Ovary (tissue), 9 donors: Measurements from ENCODE around the gene TENT4B. TPM values are rescaled to one million over a fixed set of nuclear protein-coding genes. Genes with fewer than 3 reads are reported as not detected.

Experiments
- DNase-seq, 5 donors: peaks; one replicate each; pipeline ENCODE4 v3.0.0-alpha.2; 2019 to 2020
- H3K27ac ChIP-seq, 2 donors: fragments of 200-600 bp; one replicate each; pipeline versions ENCODE4 v1.5.1 to v1.8.0; 2019 to 2022
- H3K27me3 ChIP-seq: fragments of 200-600 bp; one replicate; pipeline ENCODE4 v1.8.0; 2022
- H3K36me3 ChIP-seq: fragments of 200-600 bp; sonication (generic); one replicate; pipeline ENCODE4 v1.5.1; 2019
- H3K4me1 ChIP-seq: one replicate; pipeline ENCODE4 v1.8.1; 2013; ENCODE audit warnings: mild to moderate bottlenecking, moderate library complexity; ENCODE audit not compliant: insufficient read depth
- H3K4me3 ChIP-seq: fragments of 200-600 bp; sonication (generic); one replicate; pipeline ENCODE4 v1.5.1; 2017
- H3K9me3 ChIP-seq, 2 donors: fragments of 200-600 bp in 1 of 2; sonication (generic) in 1 of 2; one replicate each; pipeline versions ENCODE4 v1.5.1 to v1.8.1; 2013 to 2019; ENCODE audit warnings: mild to moderate bottlenecking in 1 of 2, moderate library complexity in 1 of 2
- EP300 ChIP-seq: sonication (generic); formaldehyde crosslinking; IDR thresholded peaks from one replicate; pipeline ENCODE4 v1.6.1; 2017; ENCODE audit warnings: antibody characterized with exemption
- POLR2A ChIP-seq: fragments of 450-650 bp; IDR thresholded peaks from one replicate; pipeline ENCODE4 v1.6.1; 2017; ENCODE audit warnings: antibody characterized with exemption, mild to moderate bottlenecking, moderate library complexity
- WGBS, 3 donors: extraction: QIAGEN DNeasy Blood & Tissue Kit in 1 of 3; methylation state at CpG; one replicate each; pipeline versions ENCODE4 v1.1.5 to v1.1.7; 2013 to 2017; 5-methylcytosine and 5-hydroxymethylcytosine counted together
- intact Hi-C, 4 donors: fragments of 100-400 bp; cut with DNase I; formaldehyde crosslinking; loops; one replicate each; pipeline versions ENCODE4 v1.11.0 to v1.15.1; 2022 to 2023
- polyA plus RNA-seq, 2 donors: library from polyadenylated mRNA; stranded (reverse); fragments of 200-250 nt in 1 of 2; fragments of 350-450 nt in 1 of 2; fragmentation: Illumina TruSeq in 1 of 2; extraction: RNeasy Lipid Tissue Mini Kit (QIAGEN cat#74804) in 1 of 2; gene quantifications; one replicate each; pipeline ENCODE4 v1.2.3, GENCODE V29; 2013 to 2014
- total RNA-seq, 7 donors: library from RNA; depleted of rRNA in 2 of 7; stranded (reverse); fragments of >200 nt in 2 of 7; fragmentation: NEBNext Ultra II Directional in 3 of 7; extraction: Animal tissue kit (Norgen Biotek cat#: 25700) in 3 of 7; gene quantifications; one replicate each; pipeline versions ENCODE4 v1.1.0 to v1.2.4, GENCODE V29; 2016 to 2023
- TF ChIP-seq, protein P1 (sequence below), 3 donors: fragments of 450-650 bp in 2 of 3; fragments of 200-600 bp in 1 of 3; IDR thresholded peaks; one replicate each; pipeline versions ENCODE4 v1.5.1 to v1.8.0; 2016 to 2022; ENCODE audit warnings: antibody characterized with exemption in 3 of 3, mild to moderate bottlenecking in 1 of 3
- donor health status: DM: no; HTN: no; CAD: no; lungs with moderate emphysema.
- donor health status: DM: no; HTN: no; CAD: no.
- donor health status: Bipolar disorder and iron deficiency.
- donor health status: DM: yes; HTN: yes; CAD: no.
- donor health status: DM: no; HTN: no; CAD: no.
- donor health status: DM: yes; HTN: yes; CAD: no.

TENT4B gene
- total and polyA plus RNA-seq, 9 donors: 5.3 to 17.7 (median 12.3) TPM

DNA sequence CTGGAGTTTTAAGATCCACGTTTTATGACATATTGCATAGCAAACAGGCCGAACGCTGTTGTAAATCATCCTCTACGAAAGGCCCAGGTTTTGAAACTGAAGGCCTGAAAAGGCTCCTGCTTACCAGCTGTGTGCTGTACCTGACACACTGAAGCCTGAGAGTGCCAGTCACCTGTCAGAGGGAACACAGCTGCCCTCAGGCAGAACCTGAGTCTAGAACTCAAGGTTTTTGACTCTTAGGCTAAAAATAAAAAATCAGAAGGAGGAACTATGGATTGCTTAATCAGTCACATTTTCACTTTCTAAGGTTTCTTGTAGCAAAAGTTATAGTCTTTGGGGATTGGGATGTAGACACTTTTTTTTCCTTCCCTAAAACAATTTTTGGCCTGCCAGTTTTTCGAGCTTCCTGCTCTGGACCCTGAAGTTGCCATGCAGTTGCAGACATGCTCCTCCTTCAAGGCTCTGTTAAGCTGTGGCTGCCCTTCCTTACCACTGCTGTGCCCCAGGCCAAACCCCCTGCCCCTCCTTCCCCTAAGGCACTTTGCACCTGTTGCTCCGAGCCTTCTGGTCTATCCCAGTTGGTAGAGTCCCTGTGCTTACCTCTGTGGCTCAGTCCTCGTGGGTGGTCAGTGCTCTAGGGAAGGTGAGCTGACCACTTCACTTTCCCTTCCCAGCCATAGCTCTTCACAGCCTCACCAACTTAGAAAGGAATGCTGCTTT is 56.6 kb downstream of the TENT4B start:
- intact Hi-C loops: loop anchor here (1.0 to 10.0 kb wide), 10 partner anchors 55 to 455 kb away; partner anchors contain the start of genes BRD7 (in 2 of the 4), TENT4B (in 2 of the 4), CNEP1R1 (in 1 of the 4) and HEATR3 (in 1 of the 4)

DNA sequence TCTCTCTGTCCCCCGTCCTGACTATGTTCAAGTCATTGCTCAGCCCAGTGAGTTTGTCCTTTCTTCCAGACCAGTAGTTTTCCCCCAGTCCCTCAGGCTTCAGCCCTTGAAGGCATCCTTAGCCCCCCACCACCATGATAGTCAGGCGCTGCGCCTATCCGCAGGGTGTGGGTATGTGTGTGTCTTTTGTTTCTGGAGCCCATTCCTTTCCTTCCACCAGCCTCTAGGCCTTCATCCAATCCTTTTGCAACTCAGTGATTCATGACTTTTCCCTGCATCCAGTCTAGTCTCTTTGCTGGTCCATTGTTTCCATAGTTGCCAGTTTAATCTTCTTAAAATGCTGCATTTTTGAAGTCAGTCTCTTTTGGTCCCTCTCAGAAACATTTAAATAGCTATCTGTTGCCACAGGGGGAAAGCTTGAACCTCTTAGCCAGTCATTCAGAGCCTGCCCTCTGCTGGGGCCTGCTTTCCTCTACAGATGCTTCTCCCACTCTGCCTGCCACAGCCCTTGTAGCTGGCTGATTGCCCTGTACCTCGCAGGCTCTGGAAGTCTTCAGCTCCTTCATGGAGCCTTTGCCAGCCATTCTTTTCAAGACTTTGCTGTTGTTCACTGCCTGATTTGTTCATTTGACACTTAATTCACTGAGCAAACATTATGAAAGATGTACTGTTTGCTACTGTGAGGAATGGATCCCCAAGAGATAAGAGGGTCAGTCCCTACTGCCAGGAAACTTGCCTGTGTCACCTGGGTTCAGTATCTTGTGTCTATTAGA is 57.3 kb downstream of the TENT4B start:
- H3K9me3 ChIP-seq: no peaks in the 10 kb centered on the region
- H3K4me1 ChIP-seq: peaks cover 11% of the 10 kb centered on the region
- no peak overlapping the region for H3K27ac ChIP-seq
- no peaks in the 10 kb centered on the region for H3K36me3 ChIP-seq
- H3K27me3 ChIP-seq: no peaks in the 10 kb centered on the region
- intact Hi-C loops: loop anchor here (5.0 to 10.0 kb wide), 7 partner anchors 58 to 454 kb away; partner anchors contain the start of genes BRD7 (in 2 of the 4), CNEP1R1 (in 1 of the 4) and TENT4B (in 1 of the 4)
- 71 to 74% (median 73%) methylated on average over 5 of the region's 5 CpGs for WGBS, 3 donors
- no peak overlapping the region for H3K4me3 ChIP-seq
- TF ChIP-seq, protein P1, sequence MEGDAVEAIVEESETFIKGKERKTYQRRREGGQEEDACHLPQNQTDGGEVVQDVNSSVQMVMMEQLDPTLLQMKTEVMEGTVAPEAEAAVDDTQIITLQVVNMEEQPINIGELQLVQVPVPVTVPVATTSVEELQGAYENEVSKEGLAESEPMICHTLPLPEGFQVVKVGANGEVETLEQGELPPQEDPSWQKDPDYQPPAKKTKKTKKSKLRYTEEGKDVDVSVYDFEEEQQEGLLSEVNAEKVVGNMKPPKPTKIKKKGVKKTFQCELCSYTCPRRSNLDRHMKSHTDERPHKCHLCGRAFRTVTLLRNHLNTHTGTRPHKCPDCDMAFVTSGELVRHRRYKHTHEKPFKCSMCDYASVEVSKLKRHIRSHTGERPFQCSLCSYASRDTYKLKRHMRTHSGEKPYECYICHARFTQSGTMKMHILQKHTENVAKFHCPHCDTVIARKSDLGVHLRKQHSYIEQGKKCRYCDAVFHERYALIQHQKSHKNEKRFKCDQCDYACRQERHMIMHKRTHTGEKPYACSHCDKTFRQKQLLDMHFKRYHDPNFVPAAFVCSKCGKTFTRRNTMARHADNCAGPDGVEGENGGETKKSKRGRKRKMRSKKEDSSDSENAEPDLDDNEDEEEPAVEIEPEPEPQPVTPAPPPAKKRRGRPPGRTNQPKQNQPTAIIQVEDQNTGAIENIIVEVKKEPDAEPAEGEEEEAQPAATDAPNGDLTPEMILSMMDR (IDR thresholded peaks at IDR 0.05): peak; percentile 25 to 52 (median 48)
- TF ChIP-seq POLR2A (no peak), EP300 (no peak)
- DNase-seq: peak; percentile 75 to 85 (median 77)

More for the DNA sequence above, 56.6 kb downstream of the TENT4B start:
- H3K9me3 ChIP-seq: no peaks in the 10 kb centered on the region
- no peak for DNase-seq
- 75 to 80% (median 77%) methylated on average over 7 of the region's 7 CpGs for whole genome bisulfite sequencing, 3 donors
- TF ChIP-seq EP300 (no peak), POLR2A (no peak)
- TF ChIP-seq, protein P1 (IDR thresholded peaks at IDR 0.05): no peak
- H3K4me3 ChIP-seq: no peak overlapping the region
- no peak overlapping the region for H3K27ac ChIP-seq
- H3K27me3 ChIP-seq: no peaks in the 10 kb centered on the region
- no peaks in the 10 kb centered on the region for H3K36me3 ChIP-seq
- H3K4me1 ChIP-seq: peaks cover 12% of the 10 kb centered on the region

DNA sequence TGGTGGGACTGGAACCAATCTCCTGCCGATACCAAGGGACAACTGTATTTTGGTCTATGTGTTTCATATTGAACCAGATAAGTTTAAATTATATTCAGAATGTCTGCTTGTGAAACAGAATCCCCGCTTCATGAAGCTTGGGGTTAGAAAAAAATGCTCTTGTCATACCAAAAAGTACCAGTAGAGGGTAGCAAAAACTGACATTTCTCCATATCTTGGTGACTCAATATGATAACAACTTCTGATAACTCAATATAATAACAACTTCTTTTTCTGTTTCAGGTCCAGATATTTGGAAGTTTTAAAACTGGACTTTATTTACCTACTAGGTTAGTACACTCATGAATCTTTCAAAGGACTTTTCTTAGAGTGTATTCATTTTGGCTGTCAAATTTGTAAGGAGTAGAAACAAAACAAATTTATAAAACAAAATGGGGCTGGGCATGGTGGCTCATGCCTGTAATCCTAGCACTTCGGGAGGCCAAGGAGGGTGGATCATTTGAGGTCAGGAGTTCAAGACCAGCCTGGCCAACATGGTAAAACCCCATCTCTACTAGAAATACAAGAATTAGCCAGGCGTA is 60.9 kb downstream of the TENT4B start:
- 43 to 47% (median 47%) methylated on average over 4 of the region's 4 CpGs for WGBS, 3 donors
- TF ChIP-seq, protein P1 (IDR thresholded peaks at IDR 0.05): peak; percentile 44 to 88 (median 82)
- no peak for TF ChIP-seq EP300
- no peak for TF ChIP-seq POLR2A
- no peaks in the 10 kb centered on the region for H3K27me3 ChIP-seq
- H3K4me1 ChIP-seq: peaks cover 6% of the 10 kb centered on the region
- intact Hi-C loops: loop anchor here (5.0 to 10.0 kb wide), 7 partner anchors 62 to 451 kb away; partner anchors contain the start of genes BRD7 (in 2 of the 4), CNEP1R1 (in 1 of the 4) and TENT4B (in 1 of the 4)
- DNase-seq: no peak
- H3K4me3 ChIP-seq: no peak overlapping the region
- no peaks in the 10 kb centered on the region for H3K9me3 ChIP-seq
- H3K27ac ChIP-seq: no peak overlapping the region
- no peaks in the 10 kb centered on the region for H3K36me3 ChIP-seq

DNA sequence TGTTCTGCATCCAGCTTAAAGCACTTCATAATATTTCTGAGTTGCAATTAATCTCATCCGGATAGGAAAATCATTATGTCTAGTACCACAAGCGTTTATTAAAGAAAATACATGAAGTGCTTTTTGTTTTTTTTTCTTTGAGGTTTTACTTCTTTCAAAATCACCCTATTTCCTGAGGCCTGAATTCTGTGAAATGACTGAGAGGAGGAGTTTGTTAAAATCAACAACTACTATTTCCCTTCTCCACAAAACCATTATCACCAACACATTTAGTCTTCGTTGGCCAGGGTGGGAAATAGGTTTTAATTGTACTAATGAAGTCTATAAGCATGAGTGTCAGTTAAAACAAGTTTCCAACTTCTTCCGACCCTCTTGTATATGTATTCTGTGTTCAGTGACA is 62.6 kb downstream of the TENT4B start:
- DNase-seq: no peak
- Histone ChIP-seq H3K27me3 (no peaks in the 10 kb centered on the region), H3K9me3 (no peaks in the 10 kb centered on the region), H3K4me1 (no peaks in the 10 kb centered on the region), H3K27ac (no peak overlapping the region), H3K4me3 (no peak overlapping the region), H3K36me3 (no peaks in the 10 kb centered on the region)
- 86 to 93% (median 89%) methylated on average over 4 of the region's 4 CpGs for WGBS, 3 donors
- TF ChIP-seq EP300: no peak
- TF ChIP-seq POLR2A: no peak
- TF ChIP-seq, protein P1 (IDR thresholded peaks at IDR 0.05): no peak
- intact Hi-C loops: loop anchor here (10.0 kb wide), 4 partner anchors 139 to 449 kb away; partner anchors contain the start of genes BRD7 (in 2 of the 4) and CNEP1R1 (in 1 of the 4)
